HCT116 (cell line): ENCODE results near the gene BBS9. TPM values are rescaled to one million over a fixed set of nuclear protein-coding genes. Genes with fewer than 3 reads are reported as not detected.

ENCODE experiments used
- ATAC-seq: fragments of 200-7000 bp; cut with Tn5 transposase; 2 replicates; pipeline ENCODE4 v1.9.1; 2020; ENCODE audit warnings: mild to moderate bottlenecking, moderate library complexity
- BruUV-seq: library from RNA; stranded (reverse); fragments of 400-500 nt; replicated peaks from 2 replicates; lab custom pipeline; 2021; lab: Mats Ljungman, UMichigan
- CTCF ChIA-PET: fragments of 300-600 bp; sonication (Branson Sonifier 250); formaldehyde crosslinking; loops from one replicate; lab custom pipeline; 2021; ENCODE audit warnings: antibody characterized with exemption; lab: Charles Lee
- POLR2A ChIA-PET: fragments of 300-600, 350-600 bp; sonication (Branson Sonifier 250); formaldehyde crosslinking; loops from one replicate; lab custom pipeline; 2021; ENCODE audit warnings: antibody characterized with exemption; lab: Charles Lee
- RAD21 ChIA-PET, 2 experiments: fragments of 300-600 bp; sonication (Branson Sonifier 250); formaldehyde crosslinking; loops; one replicate each; lab custom pipeline; 2023; ENCODE audit warnings: low total read pairs in 2 of 2; ENCODE audit not compliant: uncharacterized antibody in 2 of 2, unreplicated experiment in 2 of 2, low non-redundant PET in 1 of 2; lab: Charles Lee
- DNase-seq: peaks from one replicate; pipeline ENCODE4 v3.0.0-alpha.2; 2010; ENCODE audit warnings: low read depth, low spot score
- H2AFZ ChIP-seq: fragments of 200-600 bp; shearing (Covaris generic), sonication (generic); 2 replicates; pipeline ENCODE4 v1.6.1; 2017; ENCODE audit warnings: low read depth, mixed run types, mixed read lengths, antibody characterized with exemption, low read length; ENCODE audit not compliant: poor library complexity, severe bottlenecking
- H3K27ac ChIP-seq: 2 replicates; pipeline ENCODE4 v1.5.1; 2012; ENCODE audit warnings: low read depth, low read length
- H3K27me3 ChIP-seq: fragments of 200-600 bp; sonication (generic); 2 replicates; pipeline ENCODE4 v1.6.1; 2016; ENCODE audit warnings: mixed run types, low read length, mixed read lengths; ENCODE audit not compliant: insufficient read depth
- H3K36me3 ChIP-seq, 2 experiments: fragments of 200-500 bp in 1 of 2; fragments of 200-600 bp in 1 of 2; sonication (Bioruptor generic) in 1 of 2; sonication (generic) in 1 of 2; 2 replicates each; pipeline versions ENCODE4 v1.5.1 to v1.6.1; 2014 to 2016; ENCODE audit warnings: low read length in 2 of 2, inconsistent platforms in 1 of 2, mixed read lengths in 1 of 2, mixed run types in 1 of 2; ENCODE audit not compliant: insufficient read depth in 2 of 2, control insufficient read depth in 1 of 2
- H3K4me1 ChIP-seq, 2 experiments: fragments of 200-600 bp in 1 of 2; sonication (generic) in 1 of 2; 2 replicates each; pipeline versions ENCODE4 v1.5.1 to v1.6.1; 2012 to 2017; ENCODE audit warnings: low read length in 2 of 2, inconsistent platforms in 1 of 2, mild to moderate bottlenecking in 1 of 2, mixed read lengths in 1 of 2, mixed run types in 1 of 2, moderate library complexity in 1 of 2; ENCODE audit not compliant: insufficient read depth in 2 of 2, control insufficient read depth in 1 of 2
- H3K4me2 ChIP-seq: fragments of 200-600 bp; sonication (generic); 2 replicates; pipeline ENCODE4 v1.6.1; 2017; ENCODE audit warnings: mixed run types, low read length, mixed read lengths
- H3K4me3 ChIP-seq, 2 experiments: fragments of 200-600 bp in 1 of 2; sonication (generic) in 1 of 2; replicated peaks in 1 of 2; 2 replicates each; pipeline ENCODE4 v1.5.1; 2011 to 2016; ENCODE audit warnings: low read length in 2 of 2, control low read depth in 1 of 2, low read depth in 1 of 2, mild to moderate bottlenecking in 1 of 2, mixed read lengths in 1 of 2, mixed run types in 1 of 2
- H3K79me2 ChIP-seq: fragments of 200-600 bp; sonication (generic); 2 replicates; pipeline ENCODE4 v1.6.1; 2017; ENCODE audit warnings: mild to moderate bottlenecking, mixed run types, low read length, moderate library complexity, mixed read lengths; ENCODE audit not compliant: insufficient read depth
- H3K9ac ChIP-seq: fragments of 200-600 bp; sonication (generic); 2 replicates; pipeline ENCODE4 v1.6.1; 2016; ENCODE audit warnings: low read length, mixed read lengths
- H3K9me2 ChIP-seq: fragments of 200-600 bp; sonication (generic), shearing (Covaris generic); 2 replicates; pipeline ENCODE4 v1.6.1; 2017; ENCODE audit warnings: mixed run types, mild to moderate bottlenecking, moderate library complexity; ENCODE audit not compliant: insufficient read depth
- H3K9me3 ChIP-seq, 2 experiments: fragments of 200-500 bp in 1 of 2; fragments of 200-600 bp in 1 of 2; sonication (Bioruptor generic) in 1 of 2; sonication (generic) in 1 of 2; 2 replicates each; pipeline ENCODE4 v1.6.1; 2014 to 2017; ENCODE audit warnings: low read length in 2 of 2, mixed read lengths in 2 of 2, inconsistent platforms in 1 of 2, low read depth in 1 of 2, mild to moderate bottlenecking in 1 of 2, mixed run types in 1 of 2, moderate library complexity in 1 of 2; ENCODE audit not compliant: control insufficient read depth in 1 of 2, insufficient read depth in 1 of 2
- H4K20me1 ChIP-seq: fragments of 200-600 bp; sonication (generic), shearing (Covaris generic); 2 replicates; pipeline ENCODE4 v1.6.1; 2017; ENCODE audit warnings: mixed run types, mild to moderate bottlenecking, moderate library complexity; ENCODE audit not compliant: insufficient read depth
- CBX3 ChIP-seq: IDR thresholded peaks from 2 replicates; pipeline ENCODE4 v1.6.1; 2012; ENCODE audit warnings: low read depth
- CEBPB ChIP-seq: IDR thresholded peaks from 2 replicates; pipeline ENCODE4 v1.6.1; 2012; ENCODE audit warnings: low read depth
- EGR1 ChIP-seq: IDR thresholded peaks from 2 replicates; pipeline ENCODE4 v1.6.1; 2012; ENCODE audit warnings: low read depth
- ELF1 ChIP-seq: IDR thresholded peaks from 2 replicates; pipeline ENCODE4 v1.6.1; 2012; ENCODE audit warnings: low read depth, borderline replicate concordance
- EZH2 ChIP-seq: fragments of 200-600 bp; sonication (generic); IDR thresholded peaks from 2 replicates; pipeline ENCODE4 v1.6.1; 2017; ENCODE audit warnings: antibody characterized with exemption, mixed run types
- EZH2phosphoT487 ChIP-seq: fragments of 200-600 bp; IDR thresholded peaks from 2 replicates; pipeline ENCODE4 v1.6.1; 2018; ENCODE audit warnings: antibody characterized with exemption, borderline replicate concordance
- FOSL1 ChIP-seq: IDR thresholded peaks from 2 replicates; pipeline ENCODE4 v1.6.1; 2012; ENCODE audit warnings: low read depth
- JUND ChIP-seq: IDR thresholded peaks from 2 replicates; pipeline ENCODE4 v1.6.1; 2012
- POLR2A ChIP-seq: IDR thresholded peaks from 2 replicates; pipeline ENCODE4 v1.7.0; 2011; ENCODE audit warnings: borderline replicate concordance; ENCODE audit not compliant: insufficient read depth, insufficient read length; ENCODE audit errors: extremely low read depth
- POLR2AphosphoS5 ChIP-seq: IDR thresholded peaks from 2 replicates; pipeline ENCODE4 v1.6.1; 2011; ENCODE audit warnings: mild to moderate bottlenecking, low read depth, low read length, moderate library complexity
- SP1 ChIP-seq: IDR thresholded peaks from 2 replicates; pipeline ENCODE4 v1.6.1; 2012; ENCODE audit warnings: low read depth
- SRF ChIP-seq: IDR thresholded peaks from 2 replicates; pipeline ENCODE4 v1.6.1; 2012; ENCODE audit warnings: low read depth
- TCF7L2 ChIP-seq: IDR thresholded peaks from 2 replicates; pipeline ENCODE4 v1.7.0; 2011; ENCODE audit warnings: borderline replicate concordance, inconsistent platforms; ENCODE audit not compliant: insufficient read depth, insufficient read length; ENCODE audit errors: extremely low read depth
- YY1 ChIP-seq: IDR thresholded peaks from 2 replicates; pipeline ENCODE4 v1.6.1; 2011; ENCODE audit warnings: low read length, low read depth, moderate library complexity, mild to moderate bottlenecking; ENCODE audit not compliant: insufficient replicate concordance; ENCODE audit errors: extremely low read depth
- ZNF274 ChIP-seq: fragments of 200-500 bp; sonication (Bioruptor generic); IDR thresholded peaks from 2 replicates; pipeline ENCODE4 v1.6.1; 2014; ENCODE audit warnings: mild to moderate bottlenecking, low read depth, low read length, inconsistent platforms
- intact Hi-C: fragments of 100-400 bp; cut with micrococcal nuclease; formaldehyde crosslinking; loops from 2 replicates; pipeline ENCODE4 v1.10.0; 2022
- total RNA-seq: library from RNA; stranded (reverse); gene quantifications from one replicate; pipeline ENCODE4 v1.2.1, GENCODE V29; 2021; ENCODE audit not compliant: unreplicated experiment
- TF ChIP-seq, protein P1 (sequence below), 3 experiments: fragments of 200-600 bp in 1 of 3; sonication (generic) in 1 of 3; IDR thresholded peaks in 2 of 3; conservative IDR thresholded peaks in 1 of 3; 2 replicates each; pipeline ENCODE4 v1.5.1; 2012 to 2017; ENCODE audit warnings: low read depth in 2 of 3, low read length in 2 of 3, antibody characterized with exemption in 1 of 3, borderline replicate concordance in 1 of 3, control low read depth in 1 of 3, mild to moderate bottlenecking in 1 of 3, mixed read lengths in 1 of 3, mixed run types in 1 of 3, moderate library complexity in 1 of 3; ENCODE audit not compliant: insufficient read depth in 1 of 3
- TF ChIP-seq, protein P2 (sequence below): IDR thresholded peaks from 2 replicates; pipeline ENCODE4 v1.6.1; 2012
- TF ChIP-seq, protein P3 (sequence below): IDR thresholded peaks from 2 replicates; pipeline ENCODE4 v1.6.1; 2011; ENCODE audit warnings: mild to moderate bottlenecking, low read length, moderate library complexity; ENCODE audit not compliant: insufficient replicate concordance; ENCODE audit errors: extremely low read depth

Gene BBS9
- total RNA-seq, 1 experiment from 2014 or later, result 7.1 TPM

DNA sequence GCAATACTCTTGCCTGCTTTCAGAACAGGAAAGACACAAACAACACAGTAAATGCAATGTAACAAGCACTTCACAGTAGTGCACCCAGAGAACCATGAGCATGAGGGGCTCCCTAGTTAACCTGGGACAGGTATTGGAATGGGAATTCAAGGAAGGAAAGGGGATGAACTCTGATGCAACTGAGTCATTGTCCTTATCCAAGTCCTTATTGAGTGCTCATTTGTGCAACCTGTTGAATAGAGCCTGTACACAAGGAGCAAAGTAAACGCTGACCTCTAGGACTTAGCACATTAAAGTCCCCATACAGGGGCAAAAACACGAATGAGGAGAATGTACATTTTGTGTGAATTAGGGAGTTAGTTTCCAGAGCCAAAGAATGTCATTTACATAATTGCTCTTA lies 499.5 kb downstream of the BBS9 start (continued):
- no peak for TF ChIP-seq YY1
- TF ChIP-seq, protein P1, sequence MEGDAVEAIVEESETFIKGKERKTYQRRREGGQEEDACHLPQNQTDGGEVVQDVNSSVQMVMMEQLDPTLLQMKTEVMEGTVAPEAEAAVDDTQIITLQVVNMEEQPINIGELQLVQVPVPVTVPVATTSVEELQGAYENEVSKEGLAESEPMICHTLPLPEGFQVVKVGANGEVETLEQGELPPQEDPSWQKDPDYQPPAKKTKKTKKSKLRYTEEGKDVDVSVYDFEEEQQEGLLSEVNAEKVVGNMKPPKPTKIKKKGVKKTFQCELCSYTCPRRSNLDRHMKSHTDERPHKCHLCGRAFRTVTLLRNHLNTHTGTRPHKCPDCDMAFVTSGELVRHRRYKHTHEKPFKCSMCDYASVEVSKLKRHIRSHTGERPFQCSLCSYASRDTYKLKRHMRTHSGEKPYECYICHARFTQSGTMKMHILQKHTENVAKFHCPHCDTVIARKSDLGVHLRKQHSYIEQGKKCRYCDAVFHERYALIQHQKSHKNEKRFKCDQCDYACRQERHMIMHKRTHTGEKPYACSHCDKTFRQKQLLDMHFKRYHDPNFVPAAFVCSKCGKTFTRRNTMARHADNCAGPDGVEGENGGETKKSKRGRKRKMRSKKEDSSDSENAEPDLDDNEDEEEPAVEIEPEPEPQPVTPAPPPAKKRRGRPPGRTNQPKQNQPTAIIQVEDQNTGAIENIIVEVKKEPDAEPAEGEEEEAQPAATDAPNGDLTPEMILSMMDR (IDR thresholded peaks at IDR 0.05 in 2 of 3, conservative IDR thresholded peaks at IDR 0.05 in 1 of 3; ENCODE audit: borderline replicate concordance in 1 of 3, insufficient read depth in 1 of 3, low read depth in 2 of 3, low read length in 2 of 3), result no peak
- TF ChIP-seq EZH2phosphoT487, result no peak

DNA sequence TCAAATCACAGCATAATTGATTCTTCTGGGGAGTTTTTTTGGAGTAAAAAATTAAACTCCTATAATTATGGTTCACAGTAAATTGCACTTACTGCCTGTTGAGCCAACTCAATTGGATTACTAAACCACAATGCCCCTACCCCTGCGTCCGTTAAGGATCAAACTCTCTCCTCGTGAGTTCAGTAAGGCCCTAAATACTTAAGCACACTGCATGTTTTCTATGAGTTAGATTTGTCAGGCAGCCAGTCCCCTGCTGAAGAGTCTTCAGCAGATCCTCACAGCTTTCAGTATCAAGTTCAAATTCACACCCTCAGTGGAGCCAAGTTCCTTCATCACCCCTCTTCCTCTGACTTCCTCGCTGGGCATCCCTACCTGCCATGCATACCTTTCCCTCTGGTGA lies 501.0 kb downstream of the BBS9 start:
- ATAC-seq (no peak), DNase-seq (no peak)
- H3K4me3 ChIP-seq, result no peak overlapping the region
- CTCF ChIA-PET, result no interaction called here
- POLR2A ChIA-PET, result no interaction called here
- H3K79me2 ChIP-seq, result no peaks in the 10 kb centered on the region
- no peaks in the 10 kb centered on the region for H3K9me2 ChIP-seq
- no peak overlapping the region for H2AFZ ChIP-seq
- no peaks in the 10 kb centered on the region for H3K9me3 ChIP-seq
- intact Hi-C loops, result no loop called here
- H3K27ac ChIP-seq, result no peak overlapping the region
- TF ChIP-seq FOSL1 (no peak), POLR2A (no peak), JUND (no peak), SRF (no peak), ZNF274 (no peak), POLR2AphosphoS5 (no peak), CEBPB (no peak), ELF1 (no peak), EZH2 (no peak), EGR1 (no peak), TCF7L2 (no peak), CBX3 (no peak), EZH2phosphoT487 (no peak), SP1 (no peak)
- TF ChIP-seq, protein P2, sequence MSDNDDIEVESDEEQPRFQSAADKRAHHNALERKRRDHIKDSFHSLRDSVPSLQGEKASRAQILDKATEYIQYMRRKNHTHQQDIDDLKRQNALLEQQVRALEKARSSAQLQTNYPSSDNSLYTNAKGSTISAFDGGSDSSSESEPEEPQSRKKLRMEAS, result no peak
- TF ChIP-seq, protein P1 (IDR thresholded peaks at IDR 0.05 in 2 of 3, conservative IDR thresholded peaks at IDR 0.05 in 1 of 3; ENCODE audit: borderline replicate concordance in 1 of 3, insufficient read depth in 1 of 3, low read depth in 2 of 3, low read length in 2 of 3), result no peak
- TF ChIP-seq, protein P3, sequence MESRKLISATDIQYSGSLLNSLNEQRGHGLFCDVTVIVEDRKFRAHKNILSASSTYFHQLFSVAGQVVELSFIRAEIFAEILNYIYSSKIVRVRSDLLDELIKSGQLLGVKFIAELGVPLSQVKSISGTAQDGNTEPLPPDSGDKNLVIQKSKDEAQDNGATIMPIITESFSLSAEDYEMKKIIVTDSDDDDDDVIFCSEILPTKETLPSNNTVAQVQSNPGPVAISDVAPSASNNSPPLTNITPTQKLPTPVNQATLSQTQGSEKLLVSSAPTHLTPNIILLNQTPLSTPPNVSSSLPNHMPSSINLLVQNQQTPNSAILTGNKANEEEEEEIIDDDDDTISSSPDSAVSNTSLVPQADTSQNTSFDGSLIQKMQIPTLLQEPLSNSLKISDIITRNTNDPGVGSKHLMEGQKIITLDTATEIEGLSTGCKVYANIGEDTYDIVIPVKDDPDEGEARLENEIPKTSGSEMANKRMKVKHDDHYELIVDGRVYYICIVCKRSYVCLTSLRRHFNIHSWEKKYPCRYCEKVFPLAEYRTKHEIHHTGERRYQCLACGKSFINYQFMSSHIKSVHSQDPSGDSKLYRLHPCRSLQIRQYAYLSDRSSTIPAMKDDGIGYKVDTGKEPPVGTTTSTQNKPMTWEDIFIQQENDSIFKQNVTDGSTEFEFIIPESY, result no peak
- TF ChIP-seq, all 23 proteins: peak for 0
- no TSS peak for BruUV-seq
- H3K9ac ChIP-seq, result no peak overlapping the region
- H3K4me1 ChIP-seq, result no peaks in the 10 kb centered on the region
- no peak overlapping the region for H3K4me2 ChIP-seq
- no peaks in the 10 kb centered on the region for H3K27me3 ChIP-seq
- RAD21 ChIA-PET, result no interaction called here
- H4K20me1 ChIP-seq, result no peaks in the 10 kb centered on the region
- H3K36me3 ChIP-seq, result no peaks in the 10 kb centered on the region
